GM12892 (cell line): Measurements from ENCODE around the gene GAGE13.
"Not testable (repeated sequence)": the region's sequence is repeated elsewhere in the genome, so short reads cannot be mapped to it uniquely, and the experiment has no call there.

Experiments used
- POLR2A ChIP-seq: IDR thresholded peaks from 2 replicates; pipeline ENCODE4 v1.6.1; 2011; ENCODE audit warnings: low read depth, low read length, control low read depth
- TAF1 ChIP-seq: IDR thresholded peaks from 2 replicates; pipeline ENCODE4 v1.6.1; 2011; ENCODE audit warnings: low read depth, mild to moderate bottlenecking, control low read depth, low read length, borderline replicate concordance

GRCh38 chrX:49321737-49322136, 9.6 kb upstream of the GAGE13 start, which contains the start of gene GAGE12J:
- not testable (repeated sequence) for TF ChIP-seq POLR2A, TAF1
